ENCODE results near the gene JMJD4.

DNA sequence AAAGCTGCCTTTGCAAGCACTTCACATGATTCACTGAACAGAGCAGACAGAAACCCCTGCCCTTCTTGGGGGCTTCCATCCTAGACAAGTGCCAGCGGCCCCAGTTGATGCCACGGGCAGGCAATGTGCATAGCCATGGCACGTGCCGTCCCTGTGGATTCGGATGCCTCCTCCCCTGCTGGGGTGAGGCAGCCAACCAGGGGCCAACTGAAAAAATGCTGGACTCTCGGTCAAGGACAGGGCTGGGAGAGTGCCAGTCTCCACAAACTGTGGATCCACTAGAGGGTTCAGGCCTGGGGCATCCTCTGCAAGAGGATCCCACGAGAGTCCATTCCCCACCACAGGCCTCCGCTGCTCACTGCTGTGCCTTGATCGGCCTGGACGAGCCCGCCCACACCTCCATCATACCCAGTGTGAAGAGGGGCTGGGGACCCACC lies 3.8 kb downstream of the JMJD4 start:
- TF ChIP-seq, protein P1, sequence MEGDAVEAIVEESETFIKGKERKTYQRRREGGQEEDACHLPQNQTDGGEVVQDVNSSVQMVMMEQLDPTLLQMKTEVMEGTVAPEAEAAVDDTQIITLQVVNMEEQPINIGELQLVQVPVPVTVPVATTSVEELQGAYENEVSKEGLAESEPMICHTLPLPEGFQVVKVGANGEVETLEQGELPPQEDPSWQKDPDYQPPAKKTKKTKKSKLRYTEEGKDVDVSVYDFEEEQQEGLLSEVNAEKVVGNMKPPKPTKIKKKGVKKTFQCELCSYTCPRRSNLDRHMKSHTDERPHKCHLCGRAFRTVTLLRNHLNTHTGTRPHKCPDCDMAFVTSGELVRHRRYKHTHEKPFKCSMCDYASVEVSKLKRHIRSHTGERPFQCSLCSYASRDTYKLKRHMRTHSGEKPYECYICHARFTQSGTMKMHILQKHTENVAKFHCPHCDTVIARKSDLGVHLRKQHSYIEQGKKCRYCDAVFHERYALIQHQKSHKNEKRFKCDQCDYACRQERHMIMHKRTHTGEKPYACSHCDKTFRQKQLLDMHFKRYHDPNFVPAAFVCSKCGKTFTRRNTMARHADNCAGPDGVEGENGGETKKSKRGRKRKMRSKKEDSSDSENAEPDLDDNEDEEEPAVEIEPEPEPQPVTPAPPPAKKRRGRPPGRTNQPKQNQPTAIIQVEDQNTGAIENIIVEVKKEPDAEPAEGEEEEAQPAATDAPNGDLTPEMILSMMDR (IDR thresholded peaks at IDR 0.05 in 4 of 5, conservative IDR thresholded peaks at IDR 0.05 in 1 of 5), result no peak
- TF ChIP-seq POLR2A (IDR thresholded peaks at IDR 0.05), result no peak

Measured in gastrocnemius medialis (tissue), 4 donors.